GM04504 (cell line): ENCODE data around the gene MIA2.
"Not testable (repeated sequence)": the region's sequence is repeated elsewhere in the genome, so short reads cannot be mapped to it uniquely, and the experiment has no call there.

Source experiments
- DNase-seq: peaks from one replicate; pipeline ENCODE4 v3.0.0-alpha.2; 2012; ENCODE audit warnings: low read depth

MIA2 gene

GRCh38 chr14:39233680-39234326, at the start of gene MIA2:
MIA2 (plus strand) TSS chr14:39233915; CDS start chr14:39234115, 200 bp downstream.
- DNase-seq = no peak

GRCh38 chr14:39184628-39185255, 49.0 kb upstream of the MIA2 start:
- no peak for DNase-seq

GRCh38 chr14:39185256-39186049, 48.3 kb upstream of the MIA2 start:
- no peak for DNase-seq

- DNase-seq = no peak
Measured at GRCh38 chr14:39186941-39187525, 46.7 kb upstream of the MIA2 start.

GRCh38 chr14:39203659-39204606, 29.8 kb upstream of the MIA2 start:
- no peak for DNase-seq

GRCh38 chr14:39207430-39207829, 26.3 kb upstream of the MIA2 start:
- not testable (repeated sequence) for DNase-seq

- DNase-seq = no peak
Measured at GRCh38 chr14:39211109-39211741, 22.5 kb upstream of the MIA2 start.

GRCh38 chr14:39212034-39212433, 21.7 kb upstream of the MIA2 start:
- DNase-seq = no peak

GRCh38 chr14:39212693-39213092, 21.0 kb upstream of the MIA2 start:
- DNase-seq = no peak

GRCh38 chr14:39217214-39217879, 16.4 kb upstream of the MIA2 start:
- no peak for DNase-seq

GRCh38 chr14:39218171-39218769, 15.4 kb upstream of the MIA2 start:
- DNase-seq = no peak

- DNase-seq = peak; percentile 58
Measured at GRCh38 chr14:39219075-39219499, 14.6 kb upstream of the MIA2 start.

GRCh38 chr14:39220473-39220872, 13.2 kb upstream of the MIA2 start:
- DNase-seq = not testable (repeated sequence)

GRCh38 chr14:39228044-39228443, 5.7 kb upstream of the MIA2 start:
- no peak for DNase-seq

- DNase-seq = no peak
Measured at GRCh38 chr14:39228509-39229221, 5.0 kb upstream of the MIA2 start.

- peak; percentile 35 for DNase-seq
Measured at GRCh38 chr14:39229222-39229543, 4.5 kb upstream of the MIA2 start.

- no peak for DNase-seq
Measured at GRCh38 chr14:39229601-39230110, 4.1 kb upstream of the MIA2 start.

GRCh38 chr14:39230416-39231035, 3.2 kb upstream of the MIA2 start:
- DNase-seq = no peak
